HG02970 (cell line): ENCODE results near the gene KCNMB2.
"Not testable (repeated sequence)": the region's sequence is repeated elsewhere in the genome, so short reads cannot be mapped to it uniquely, and the experiment has no call there.

ENCODE experiments used
- ATAC-seq: cut with Tn5 transposase; IDR thresholded peaks from one replicate; pipeline ENCODE4 v1.9.1; 2021; ENCODE audit warnings: mild to moderate bottlenecking, moderate library complexity, moderate number of reproducible peaks; ENCODE audit not compliant: unreplicated experiment, low FRiP score

KCNMB2 gene

DNA sequence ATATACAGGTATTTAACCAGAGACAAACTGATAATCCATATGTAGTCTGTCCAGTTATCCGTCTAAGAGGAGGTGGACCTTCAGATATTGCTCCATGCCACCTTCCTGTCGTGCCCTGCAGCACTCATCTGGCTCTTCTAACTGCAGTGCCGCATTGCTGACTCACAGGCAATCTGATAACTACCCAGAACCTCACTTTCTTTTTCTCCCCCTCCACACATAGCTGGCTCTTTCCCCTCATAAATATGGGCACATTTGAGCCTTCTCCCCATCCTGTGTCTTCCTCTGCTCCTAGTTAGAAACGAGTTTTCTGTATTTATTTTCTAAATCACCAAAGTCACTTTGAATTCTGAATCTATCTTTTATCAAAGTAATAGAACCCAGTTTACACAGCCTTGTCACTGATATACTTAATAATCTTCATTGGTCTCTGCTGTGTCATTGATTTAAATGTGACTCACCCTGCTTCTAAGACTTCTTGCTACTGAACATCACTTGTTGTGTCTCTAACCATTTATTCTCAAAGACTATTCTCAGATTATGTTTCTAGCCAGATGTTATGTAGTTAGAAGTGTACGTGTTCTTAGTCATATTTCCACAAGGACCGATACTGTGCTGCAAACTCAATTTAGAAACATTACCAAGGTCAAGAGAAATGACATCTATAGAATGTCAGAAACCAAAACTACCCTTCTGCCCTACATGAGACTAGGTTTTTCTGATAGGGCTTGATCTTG, 17.4 kb upstream of the KCNMB2 start:
- ATAC-seq = peak; percentile 66

DNA sequence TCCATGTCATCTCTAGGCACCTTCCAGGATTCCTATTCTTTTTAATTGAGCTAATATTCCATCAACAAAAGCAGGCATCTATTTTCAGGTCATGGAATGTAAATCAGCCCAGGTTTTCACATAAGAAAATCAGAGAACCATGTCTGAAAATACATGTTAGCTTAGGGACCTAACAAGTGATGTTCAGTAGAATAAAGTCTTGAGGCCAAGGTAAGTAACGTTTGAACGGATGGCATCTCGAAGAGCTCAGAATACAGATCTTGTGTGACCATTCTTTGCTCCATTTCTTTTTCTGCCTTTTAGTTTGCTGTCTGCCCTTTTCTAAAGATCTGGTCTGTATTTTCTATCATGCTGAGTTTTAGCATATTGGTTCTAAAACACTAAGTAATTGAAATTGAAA, 16.5 kb upstream of the KCNMB2 start:
- ATAC-seq = no peak

DNA sequence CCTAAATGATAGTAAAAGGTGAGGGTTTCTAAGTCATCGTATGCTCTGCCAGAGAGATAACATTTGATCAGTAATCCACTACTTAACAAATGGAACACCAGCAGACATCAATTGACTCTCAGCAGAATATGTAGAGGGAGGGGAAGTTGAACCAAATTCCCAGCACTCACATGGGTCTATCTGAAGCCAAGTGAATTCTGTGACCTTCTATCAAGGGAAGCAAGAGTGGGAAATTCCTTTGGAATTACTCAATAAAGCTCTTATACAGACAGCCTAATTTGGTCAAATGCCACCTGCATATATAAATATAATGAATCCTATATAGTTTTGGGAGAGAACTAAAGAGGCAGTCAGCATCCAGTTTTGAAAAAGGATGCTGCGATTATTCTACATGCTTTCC, 15.8 kb upstream of the KCNMB2 start:
- ATAC-seq = no peak

DNA sequence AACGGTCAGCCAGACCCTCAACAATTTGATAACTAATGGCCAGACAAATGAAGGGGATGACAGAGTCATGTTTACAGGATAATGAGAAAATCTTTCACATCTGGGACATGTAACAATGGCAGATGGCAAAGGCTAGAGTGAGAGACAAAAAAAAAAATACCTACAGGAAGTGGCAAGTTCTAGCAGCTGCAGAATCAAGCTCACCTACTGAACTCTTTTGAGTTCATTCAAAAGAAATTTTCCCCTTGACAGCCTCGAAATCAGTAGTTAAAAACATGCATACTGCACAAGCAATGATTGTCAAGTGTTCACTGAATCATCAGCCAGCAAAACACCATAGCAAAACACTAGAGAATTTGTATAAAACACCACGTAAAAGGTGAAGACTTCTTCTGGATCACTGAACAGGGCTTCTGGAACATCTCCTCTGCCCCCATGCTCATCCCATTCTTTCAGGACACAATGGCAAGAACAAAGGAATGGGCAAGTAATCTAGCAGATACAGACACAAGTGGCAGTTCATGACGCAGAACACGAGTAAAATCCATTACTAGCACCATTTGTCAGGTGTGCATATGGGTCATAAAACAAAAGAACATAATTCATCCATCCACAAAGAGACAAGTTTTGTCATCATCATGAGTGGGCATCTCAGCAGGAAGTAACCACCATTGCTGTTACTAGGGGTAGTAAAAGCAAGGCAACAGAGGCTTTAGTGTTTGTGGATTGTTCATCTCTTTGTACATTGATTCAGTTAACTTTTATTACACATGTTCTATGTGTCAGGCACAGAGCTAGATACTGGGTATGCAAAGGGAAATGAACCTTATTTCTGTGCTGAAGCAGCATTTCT, 13.8 kb upstream of the KCNMB2 start:
- ATAC-seq = no peak

DNA sequence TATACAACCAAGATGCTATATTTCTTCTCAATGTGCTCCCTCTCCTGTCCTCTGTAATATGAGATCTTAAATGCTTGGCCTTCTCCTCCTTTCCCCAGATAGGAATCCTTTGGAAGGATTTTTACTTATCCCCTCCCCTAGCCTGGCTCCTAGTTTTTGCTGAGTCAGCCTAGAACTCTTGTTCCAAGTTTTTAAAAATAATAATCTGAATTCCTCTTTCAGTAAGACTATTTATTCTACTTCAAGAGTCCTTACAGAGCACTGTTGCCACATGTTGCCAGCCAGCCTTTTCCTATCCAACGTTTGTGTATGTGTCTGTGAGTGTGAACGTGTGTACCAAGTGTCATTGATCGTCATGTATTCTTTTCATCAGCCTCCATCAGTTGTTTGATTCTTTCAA, 11.0 kb upstream of the KCNMB2 start:
- no peak for ATAC-seq

DNA sequence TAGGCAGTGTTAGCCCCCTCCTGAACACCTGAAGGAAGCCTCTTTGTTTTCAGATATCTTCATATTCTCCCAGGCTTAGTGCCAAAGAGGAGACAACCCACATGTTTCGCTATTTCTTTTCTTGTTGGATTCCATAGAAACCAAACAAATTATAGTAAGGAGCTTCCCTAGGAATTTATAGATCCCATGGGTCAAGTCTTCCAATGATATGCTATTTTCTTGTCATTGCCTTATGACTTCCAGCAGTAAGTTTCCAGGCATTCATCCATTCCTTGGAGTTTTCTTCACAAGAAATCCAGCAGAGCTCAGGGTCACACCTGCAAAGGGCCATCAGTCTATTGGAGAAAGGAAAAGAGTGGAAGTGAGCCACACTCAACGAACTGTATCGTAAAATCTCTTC, 9.9 kb upstream of the KCNMB2 start:
- no peak for ATAC-seq

DNA sequence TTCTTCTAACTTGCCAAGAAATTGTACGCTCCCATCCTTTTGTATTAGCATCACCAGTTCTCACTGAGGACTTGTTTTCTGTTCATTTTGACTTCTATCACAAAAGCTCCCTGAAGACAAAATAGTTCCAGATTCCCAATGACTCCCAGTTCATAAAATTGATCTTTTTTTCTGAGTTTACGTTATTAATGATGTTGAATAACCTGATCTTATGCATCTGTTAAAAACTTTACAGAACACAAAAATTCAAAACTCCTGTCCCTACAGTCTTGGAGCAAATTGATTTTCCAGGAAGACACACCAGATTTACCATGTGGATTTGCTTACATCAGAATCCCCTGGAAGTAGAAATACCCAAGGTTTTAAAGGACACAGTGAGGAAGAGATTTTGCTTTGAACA, 8.3 kb upstream of the KCNMB2 start:
- no peak for ATAC-seq

DNA sequence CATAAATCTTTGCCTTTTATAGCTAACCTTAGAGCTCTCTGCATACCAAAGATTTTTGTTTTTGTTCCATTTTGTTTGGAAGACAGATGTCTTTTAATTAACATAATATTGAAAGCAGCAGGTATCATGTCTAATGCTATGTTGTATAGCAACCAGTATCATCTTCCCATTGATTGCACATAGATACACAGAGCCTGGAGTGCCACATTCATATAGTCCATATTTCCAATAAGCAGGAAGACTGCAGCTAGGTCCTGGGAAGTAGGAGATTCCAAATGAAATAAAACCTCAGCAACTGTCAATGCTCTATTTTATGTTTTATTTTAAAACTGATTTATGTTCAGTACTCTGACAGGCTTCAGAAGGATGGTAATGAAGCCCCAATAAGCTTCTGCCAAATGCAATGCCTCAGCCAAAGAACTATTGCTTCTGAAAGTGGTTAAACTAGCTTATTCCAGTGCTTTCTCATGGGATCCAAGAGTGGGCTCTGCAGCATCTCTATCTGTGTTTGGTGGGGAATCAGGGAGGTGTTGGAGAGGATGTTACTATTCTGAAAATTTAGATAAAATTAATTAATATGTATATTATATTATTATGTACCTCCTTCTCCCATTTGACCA, 6.5 kb upstream of the KCNMB2 start:
- no peak for ATAC-seq

DNA sequence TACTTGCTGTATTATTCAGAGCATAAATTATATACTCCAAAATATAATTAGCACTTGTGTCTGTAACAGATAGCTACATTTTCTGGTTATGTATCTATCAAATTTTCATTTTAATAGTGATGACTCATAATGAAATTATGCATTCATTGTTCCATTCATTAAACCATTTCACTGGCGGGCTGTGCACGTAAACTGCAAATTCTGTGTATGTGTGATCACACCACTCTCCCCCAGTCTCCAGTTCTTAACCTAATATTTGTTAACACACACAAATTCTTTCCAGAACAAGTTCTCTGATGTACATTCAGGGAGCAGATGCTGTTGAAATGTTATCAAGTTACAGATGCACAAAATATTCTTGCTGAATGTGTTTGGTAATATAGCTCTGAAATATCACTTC, 3.8 kb upstream of the KCNMB2 start:
- no peak for ATAC-seq

DNA sequence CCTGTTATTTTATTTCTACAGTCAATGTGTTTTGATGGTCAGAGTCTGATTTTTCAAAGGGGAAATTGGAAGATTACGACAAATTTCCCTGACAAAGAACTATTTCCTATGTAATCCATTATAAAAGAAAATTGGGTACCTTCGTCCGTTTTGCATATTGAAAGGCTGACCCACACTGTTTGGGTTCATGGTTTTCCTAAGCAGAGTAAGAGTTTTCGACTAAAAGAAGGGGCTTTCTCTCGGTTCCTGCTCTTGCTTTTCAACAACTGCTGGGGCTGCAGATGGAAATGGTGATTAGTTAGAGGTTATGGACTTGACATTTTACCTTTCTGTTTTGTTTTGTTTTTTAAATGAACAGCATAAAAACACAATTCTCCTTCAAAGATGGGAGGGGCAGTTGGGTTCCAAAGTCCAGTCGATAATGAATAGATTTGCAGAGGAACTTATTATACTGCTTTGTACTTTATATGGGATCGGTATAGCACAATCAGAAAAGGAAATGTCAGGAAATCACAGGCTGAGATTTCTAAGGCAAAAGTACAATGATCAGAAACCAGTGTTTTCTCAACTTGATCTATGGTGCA, 978 bp downstream of the KCNMB2 start:
- ATAC-seq = no peak

DNA sequence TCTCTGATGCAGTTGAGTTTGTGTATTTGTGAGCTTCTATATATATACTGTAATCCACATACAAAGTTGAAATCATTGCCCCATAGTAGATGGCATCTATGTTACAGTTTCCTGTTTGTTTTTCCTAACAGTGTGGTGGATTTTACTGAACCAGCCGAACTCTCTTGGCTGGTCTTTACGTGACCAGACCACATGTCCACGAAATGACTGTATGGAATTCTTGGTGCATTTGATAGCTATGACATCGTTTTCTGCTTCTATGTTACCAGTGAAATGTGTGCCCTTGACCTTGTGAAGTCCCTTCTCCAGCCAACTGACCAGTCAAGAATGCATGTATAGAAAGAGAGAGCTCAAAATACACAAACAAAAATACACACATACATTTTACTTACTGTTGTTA, 1.8 kb downstream of the KCNMB2 start:
- no peak for ATAC-seq

DNA sequence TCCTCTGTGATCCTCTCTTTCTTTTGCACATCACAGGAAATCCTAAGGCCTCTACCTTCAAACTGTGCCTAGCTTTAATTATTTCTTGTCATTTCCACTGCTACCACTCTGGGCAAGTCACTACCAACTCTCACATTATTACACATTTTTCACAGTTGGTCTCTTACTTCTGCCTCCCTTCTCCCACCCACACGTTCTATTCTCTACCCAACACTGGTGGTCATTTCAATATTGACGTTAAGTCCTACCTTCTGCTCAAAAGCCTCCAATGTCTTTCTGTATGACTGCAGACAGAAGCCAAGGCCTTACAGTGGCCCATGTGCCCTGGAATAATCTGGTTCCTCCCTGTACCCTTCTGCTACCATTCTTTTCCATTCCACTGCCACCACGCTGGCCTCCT, 3.9 kb downstream of the KCNMB2 start:
- ATAC-seq = no peak

DNA sequence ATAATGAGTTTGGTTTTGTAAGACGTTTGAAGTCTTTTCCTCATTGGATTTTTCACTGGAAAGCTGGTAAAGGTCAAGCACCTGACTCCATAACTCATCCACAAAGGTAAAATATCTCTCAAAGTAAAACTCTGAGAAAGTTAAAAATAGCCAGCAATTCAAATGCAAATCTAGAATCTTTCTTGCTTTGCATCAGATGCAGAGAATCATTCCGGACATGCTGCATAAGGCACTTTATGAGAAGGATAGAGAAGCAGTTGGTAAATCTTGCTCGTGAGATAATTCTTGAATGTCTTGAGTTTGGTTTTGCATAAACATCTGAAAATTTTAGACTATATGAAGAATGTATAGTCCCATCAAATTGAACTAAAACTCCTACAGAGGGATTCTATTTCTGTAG, 9.1 kb downstream of the KCNMB2 start:
- ATAC-seq = no peak

DNA sequence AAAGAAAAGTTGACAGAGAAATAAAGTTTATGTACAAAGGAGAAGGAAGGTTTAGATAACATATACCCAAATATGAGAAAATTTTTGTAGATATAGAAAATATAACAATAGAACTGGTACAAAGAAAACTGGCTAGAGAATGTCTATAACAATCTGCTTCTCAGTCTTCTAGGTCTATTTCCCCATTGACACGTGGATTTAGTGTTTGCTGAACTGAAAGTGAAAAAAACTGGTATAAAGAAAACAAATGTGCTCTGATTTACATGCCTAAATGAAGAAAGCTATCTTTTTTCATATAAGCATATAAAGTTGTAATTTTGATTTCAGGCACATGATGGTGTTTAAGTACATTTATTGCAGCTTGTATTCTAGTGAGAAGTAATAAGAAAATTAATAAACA, 9.8 kb downstream of the KCNMB2 start:
- ATAC-seq = no peak

DNA sequence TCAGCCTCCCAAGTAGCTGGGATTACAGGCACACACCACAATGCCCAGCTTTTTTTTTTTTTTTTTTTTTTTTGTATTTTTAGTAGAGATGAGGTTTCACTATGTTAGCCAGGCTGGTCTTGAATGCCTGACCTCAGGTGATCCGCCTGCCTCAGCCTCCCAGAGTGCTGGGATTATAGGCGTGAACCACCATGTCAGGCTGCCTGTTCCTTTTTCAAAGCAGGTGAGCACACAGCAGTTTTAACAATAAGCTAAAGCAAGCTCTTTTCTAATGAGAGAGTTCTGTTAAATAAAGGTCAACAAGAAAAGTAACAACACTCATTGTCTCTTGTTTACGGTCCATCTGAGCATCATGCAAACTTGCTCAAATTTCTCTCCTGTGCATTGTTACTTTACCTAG, 13.2 kb downstream of the KCNMB2 start:
- ATAC-seq = not testable (repeated sequence)

DNA sequence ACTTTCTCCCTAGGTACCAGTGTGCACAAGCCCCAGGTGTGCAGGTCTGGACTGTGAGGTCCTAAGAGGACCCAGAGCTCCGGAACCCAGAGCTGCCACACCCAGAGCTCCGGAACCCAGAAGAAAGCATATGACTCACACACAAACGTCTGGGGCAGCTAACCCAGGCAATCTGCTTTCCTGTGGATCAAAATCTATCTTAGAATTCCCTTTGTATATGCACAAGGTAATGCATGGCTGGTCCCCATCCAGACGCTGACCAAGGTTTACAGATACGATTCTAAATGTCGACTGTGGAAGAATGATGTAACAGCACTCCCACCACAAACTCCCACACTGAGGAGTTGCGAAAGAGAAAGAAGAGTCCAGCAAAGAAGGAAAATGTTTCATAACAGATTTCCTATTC, 15.7 kb downstream of the KCNMB2 start:
- no peak for ATAC-seq

DNA sequence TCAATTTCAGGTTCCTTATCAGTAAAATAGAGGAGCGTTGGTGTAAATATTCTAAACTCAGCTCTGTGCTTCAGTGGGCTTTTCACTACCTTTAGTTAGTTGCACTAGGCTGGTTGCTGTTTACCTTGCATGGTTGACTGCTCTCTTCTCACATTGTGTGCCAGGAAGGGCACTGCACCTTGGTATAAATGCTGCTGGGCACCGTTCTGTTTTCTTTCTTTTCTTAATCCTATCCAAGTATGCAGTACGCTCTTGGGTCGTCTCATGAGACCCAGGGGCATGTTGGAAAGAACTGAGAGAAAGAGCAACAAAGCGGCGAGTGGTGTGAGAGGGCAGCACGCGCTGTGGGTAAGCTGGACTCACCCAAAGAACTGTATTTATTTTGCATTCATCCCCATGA, 22.4 kb downstream of the KCNMB2 start:
- no peak for ATAC-seq

DNA sequence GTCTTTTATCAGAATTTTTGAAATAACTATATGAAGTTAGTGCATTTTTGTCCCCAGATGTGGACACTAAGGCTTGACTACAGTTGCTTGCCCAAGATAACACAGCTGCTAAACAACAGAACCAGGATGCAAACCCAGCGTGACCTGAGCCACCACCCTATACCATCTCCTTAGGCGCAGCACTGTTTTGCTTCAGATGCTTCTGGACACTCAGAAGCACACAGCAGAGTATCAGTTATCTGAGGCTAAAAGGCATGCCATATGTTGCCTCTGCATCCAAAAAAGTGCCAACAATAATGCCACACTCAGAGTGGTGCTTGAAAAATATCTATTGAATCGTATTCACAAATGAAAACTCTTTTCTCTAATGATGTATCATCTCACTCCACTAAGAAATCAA, 24.5 kb downstream of the KCNMB2 start:
- ATAC-seq = no peak

DNA sequence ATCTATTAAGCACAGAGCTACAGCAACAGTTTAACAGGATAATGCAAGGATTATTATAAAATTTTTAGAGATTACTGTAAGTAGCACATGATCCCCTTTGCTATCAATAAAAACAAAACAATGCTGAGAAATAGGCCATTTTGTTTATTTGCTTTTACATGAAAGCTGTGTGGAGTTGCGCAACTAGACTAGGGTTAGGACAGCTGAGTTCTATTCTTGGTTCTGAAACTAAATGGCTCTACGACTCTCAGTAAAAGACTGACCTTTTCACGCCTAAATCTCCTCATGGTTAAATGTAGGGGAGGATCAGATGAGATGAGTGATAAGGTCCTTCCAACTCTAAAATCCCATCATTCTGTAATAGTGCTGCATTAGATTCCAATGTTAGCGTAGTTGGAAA, 25.0 kb downstream of the KCNMB2 start:
- no peak for ATAC-seq

DNA sequence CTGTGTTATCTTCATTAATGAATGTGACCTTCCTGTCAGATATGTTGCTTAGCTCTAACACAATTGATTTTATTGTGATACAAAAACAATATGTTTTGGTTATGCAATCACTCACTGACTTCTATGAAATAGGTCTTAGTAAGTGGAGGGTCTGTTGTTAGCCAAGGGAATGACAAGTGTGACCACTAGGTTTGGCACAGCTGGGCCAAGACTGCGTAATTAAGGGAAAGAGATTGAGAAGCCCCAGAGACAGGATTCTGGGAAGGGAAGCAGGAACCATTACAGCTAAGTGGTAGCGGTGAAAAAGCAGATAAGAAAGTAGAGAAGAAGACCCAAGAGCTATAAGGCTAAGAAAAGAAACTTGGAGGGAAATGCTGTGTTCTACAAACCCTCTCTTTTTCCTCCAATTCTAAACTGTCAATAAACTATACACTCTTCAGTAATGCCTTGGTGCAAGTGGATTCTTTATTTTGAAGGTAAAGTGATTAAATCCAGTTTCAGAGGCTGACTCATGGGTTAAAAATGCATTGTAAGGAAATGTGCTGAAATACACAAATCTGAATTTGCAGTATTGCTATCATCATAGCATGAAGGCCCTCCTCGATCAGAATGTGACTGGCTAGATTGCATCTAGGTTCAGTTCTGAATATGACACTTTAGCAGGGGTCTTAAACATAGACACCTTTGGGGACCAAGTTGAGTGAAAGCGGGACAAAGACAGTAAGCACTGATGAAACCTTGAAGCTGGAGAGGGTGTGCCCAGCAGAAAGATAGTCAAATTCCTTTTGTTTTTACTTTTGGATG, 26.1 kb downstream of the KCNMB2 start:
- no peak for ATAC-seq

DNA sequence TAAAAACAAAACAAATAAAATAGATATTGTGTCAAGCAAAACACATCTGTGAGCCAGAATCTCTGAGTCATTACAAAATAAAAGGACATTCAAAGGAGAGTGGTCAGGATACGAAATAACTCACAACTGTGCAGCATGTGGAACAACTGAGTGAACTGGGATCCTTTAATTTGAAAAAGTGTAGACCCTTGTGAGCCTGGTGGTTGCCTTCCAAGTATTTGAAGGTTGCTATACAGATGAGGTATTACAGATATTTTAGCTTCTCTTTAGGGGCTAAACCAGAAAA, 26.7 kb downstream of the KCNMB2 start:
- no peak for ATAC-seq
